Right lobe of liver (tissue), 6 donors: ENCODE data around the gene MYBPC3. TPM values are rescaled to one million over a fixed set of nuclear protein-coding genes. Genes with fewer than 3 reads are reported as not detected.

Experiments
- ATAC-seq, 4 donors: fragments of 200-7000 bp; cut with Tn5 transposase; one replicate each; pipeline ENCODE4 v1.9.1; 2020; ENCODE audit warnings: mild to moderate bottlenecking in 4 of 4, moderate library complexity in 4 of 4
- DNase-seq, 3 donors: peaks; one replicate each; pipeline ENCODE4 v3.0.0-alpha.2; 2020
- H3K27ac ChIP-seq, 3 donors: fragments of 200-600 bp; one replicate each; pipeline ENCODE4 v1.8.0; 2022
- H3K27me3 ChIP-seq, 2 donors: fragments of 200-600 bp; one replicate each; pipeline ENCODE4 v1.8.0; 2022
- H3K36me3 ChIP-seq, 4 donors: fragments of 200-600 bp; sonication (generic) in 1 of 4; one replicate each; pipeline versions ENCODE4 v1.5.1 to v1.8.0; 2017 to 2022; ENCODE audit warnings: control low read depth in 1 of 4
- H3K4me1 ChIP-seq, 4 donors: fragments of 200-600 bp; sonication (generic) in 1 of 4; one replicate each; pipeline versions ENCODE4 v1.5.1 to v1.8.0; 2017 to 2022; ENCODE audit warnings: control low read depth in 1 of 4
- H3K4me3 ChIP-seq, 3 donors: fragments of 200-600 bp; one replicate each; pipeline ENCODE4 v1.8.0; 2022
- H3K9me3 ChIP-seq, 4 donors: fragments of 200-600 bp; sonication (generic) in 1 of 4; one replicate each; pipeline versions ENCODE4 v1.5.1 to v1.8.0; 2017 to 2022; ENCODE audit warnings: control low read depth in 1 of 4
- CTCF ChIP-seq, 4 donors: fragments of 200-600 bp in 3 of 4; fragments of 450-650 bp in 1 of 4; IDR thresholded peaks; one replicate each; pipeline versions ENCODE4 v1.5.1 to v1.8.0; 2016 to 2022; ENCODE audit warnings: antibody characterized with exemption in 4 of 4, mild to moderate bottlenecking in 2 of 4
- POLR2A ChIP-seq: fragments of 450-650 bp; IDR thresholded peaks from one replicate; pipeline ENCODE4 v1.6.1; 2017; ENCODE audit warnings: antibody characterized with exemption, mild to moderate bottlenecking
- WGBS: methylation state at CpG from one replicate; pipeline ENCODE4 v1.1.6; 2018; ENCODE audit warnings: low coverage, low lambda C conversion rate; ENCODE audit not compliant: insufficient coverage; ENCODE audit errors: missing lambda C conversion rate; 5-methylcytosine and 5-hydroxymethylcytosine counted together
- intact Hi-C, 2 donors: fragments of 100-400 bp; cut with DNase I; formaldehyde crosslinking; loops; one replicate each; pipeline versions ENCODE4 v1.11.2 to v1.14.1; 2022
- total RNA-seq, 6 experiments: library from RNA; depleted of rRNA in 2 of 6; stranded (reverse); fragments of >200 nt in 2 of 6; fragmentation: NEBNext Ultra II Directional in 3 of 6; extraction: Animal tissue kit (Norgen Biotek cat#: 25700) in 3 of 6; gene quantifications; one replicate each; pipeline versions ENCODE4 v1.1.0 to v1.2.4, GENCODE V29; 2016 to 2023
- donor health status: DM: no; HTN: yes; CAD: no.
- donor health status: DM: no; HTN: no; CAD: no.
- donor health status: DM: no; HTN: no; CAD: no.
- donor health status: DM: no; HTN: yes; CAD: no.
- donor health status: DM: no; HTN: yes; CAD: no.

The MYBPC3 gene
- total RNA-seq, 6 experiments from 2014 or later, result 0.04 to 0.24 (median 0.13) TPM; not detected in 1

- no peak overlapping the region for H3K4me3 ChIP-seq
- H3K36me3 ChIP-seq, result peaks cover 0 to 8% (median 2%) of the 10 kb centered on the region in 4 donors
- no peak for TF ChIP-seq CTCF (IDR thresholded peaks at IDR 0.05)
- no peak for TF ChIP-seq POLR2A
- no peaks in the 10 kb centered on the region for H3K27me3 ChIP-seq
- ATAC-seq, result no peak
- no peaks in the 10 kb centered on the region for H3K4me1 ChIP-seq
- H3K27ac ChIP-seq, result no peak overlapping the region
- intact Hi-C loops, result no loop called here
- no peak for DNase-seq
- WGBS, result no CpG with 5 or more reads among the region's 14 CpGs
- no peaks in the 10 kb centered on the region for H3K9me3 ChIP-seq
These were observed 19.0 kb downstream of the MYBPC3 start for GRCh38 chr11:47333526-47333845.

- Histone ChIP-seq H3K4me1 (no peaks in the 10 kb centered on the region), H3K27ac (no peak overlapping the region), H3K4me3 (no peak overlapping the region), H3K27me3 (no peaks in the 10 kb centered on the region), H3K36me3 (peaks cover 0 to 13% (median 4%) of the 10 kb centered on the region in 4 donors), H3K9me3 (no peaks in the 10 kb centered on the region)
- no CpG with 5 or more reads among the region's 20 CpGs for WGBS
- intact Hi-C loops, result no loop called here
- ATAC-seq (no peak), DNase-seq (peak in 1 of 3 donors; percentile 28)
- TF ChIP-seq POLR2A (no peak), CTCF (IDR thresholded peaks at IDR 0.05) (no peak)
These were observed 19.5 kb downstream of the MYBPC3 start for GRCh38 chr11:47332791-47333525.

- peaks cover 0 to 17% (median 6%) of the 10 kb centered on the region in 4 donors for H3K36me3 ChIP-seq
- 83% methylated on average over 2 of the region's 13 CpGs for WGBS
- no peak overlapping the region for H3K27ac ChIP-seq
- H3K9me3 ChIP-seq, result no peaks in the 10 kb centered on the region
- intact Hi-C loops, result no loop called here
- no peak for TF ChIP-seq POLR2A
- TF ChIP-seq CTCF (IDR thresholded peaks at IDR 0.05), result no peak
- no peak overlapping the region for H3K4me3 ChIP-seq
- DNase-seq (no peak), ATAC-seq (peak in 1 of 4 donors; percentile 3)
- no peaks in the 10 kb centered on the region for H3K27me3 ChIP-seq
- no peaks in the 10 kb centered on the region for H3K4me1 ChIP-seq
These were observed 20.2 kb downstream of the MYBPC3 start for GRCh38 chr11:47332303-47332711.

GRCh38 chr11:47331454-47332302, 20.8 kb downstream of the MYBPC3 start:
- peaks cover 0 to 23% (median 9%) of the 10 kb centered on the region in 4 donors for H3K36me3 ChIP-seq
- no peak for TF ChIP-seq CTCF (IDR thresholded peaks at IDR 0.05)
- no peak for TF ChIP-seq POLR2A
- H3K27ac ChIP-seq, result no peak overlapping the region
- DNase-seq, result peak in 2 of 3 donors; percentile 17 to 39
- H3K9me3 ChIP-seq, result no peaks in the 10 kb centered on the region
- no peak overlapping the region for H3K4me3 ChIP-seq
- WGBS, result 66% methylated on average over 3 of the region's 21 CpGs
- intact Hi-C loops, result no loop called here
- H3K27me3 ChIP-seq, result no peaks in the 10 kb centered on the region
- H3K4me1 ChIP-seq, result no peaks in the 10 kb centered on the region
- ATAC-seq, result no peak
